ENCODE data around the gene FAM13B.

FAM13B gene

DNA sequence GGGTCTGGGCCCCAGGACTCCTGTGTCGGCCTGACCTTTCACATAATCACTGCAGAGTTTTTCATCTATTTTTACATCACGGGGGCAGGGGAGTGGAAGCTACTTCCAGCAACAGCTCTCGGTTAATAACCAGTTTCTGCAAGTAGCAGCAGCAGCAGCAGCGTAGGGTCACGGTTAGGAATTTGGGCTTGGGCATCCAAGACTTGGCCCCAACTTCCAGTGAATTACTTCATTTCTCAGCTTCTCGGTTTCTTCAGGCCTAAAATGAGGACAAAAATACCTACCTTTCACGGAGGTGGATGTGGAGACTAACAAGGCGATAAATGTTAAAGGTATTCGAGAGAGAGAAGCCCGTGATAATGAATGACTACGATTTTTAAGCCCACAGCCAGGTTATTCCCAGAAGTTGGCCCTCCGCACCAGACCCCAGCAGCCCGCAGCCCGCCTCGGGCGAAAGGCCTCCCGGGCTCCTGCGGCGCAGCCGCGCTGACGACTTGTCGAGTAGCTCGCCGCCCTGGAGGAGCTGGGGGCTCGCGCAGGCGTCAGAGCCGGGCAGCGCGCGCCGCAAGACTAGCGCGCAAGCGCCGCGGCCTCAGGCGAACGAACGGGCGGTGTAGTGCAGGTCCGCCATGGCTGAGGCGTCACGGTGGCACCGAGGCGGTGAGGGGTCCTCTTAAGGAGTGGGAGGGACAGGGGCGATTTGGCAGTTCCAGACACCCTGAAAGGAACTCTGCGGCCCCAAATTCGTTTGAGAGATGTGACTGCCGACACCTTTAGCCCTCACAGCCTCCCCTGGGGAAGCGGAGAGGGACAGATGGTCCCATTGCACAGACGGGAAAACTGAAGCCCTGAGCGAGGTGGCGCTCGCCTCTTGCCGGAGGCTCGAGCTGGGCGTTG, 143.8 kb downstream of the FAM13B start, which contains the start of gene PKD2L2:
PKD2L2 (plus strand) TSS at position 595 of the 897 bp plus-strand sequence; CDS start at position 630, 35 bp downstream.
- peak; percentile 87 for DNase-seq

DNA sequence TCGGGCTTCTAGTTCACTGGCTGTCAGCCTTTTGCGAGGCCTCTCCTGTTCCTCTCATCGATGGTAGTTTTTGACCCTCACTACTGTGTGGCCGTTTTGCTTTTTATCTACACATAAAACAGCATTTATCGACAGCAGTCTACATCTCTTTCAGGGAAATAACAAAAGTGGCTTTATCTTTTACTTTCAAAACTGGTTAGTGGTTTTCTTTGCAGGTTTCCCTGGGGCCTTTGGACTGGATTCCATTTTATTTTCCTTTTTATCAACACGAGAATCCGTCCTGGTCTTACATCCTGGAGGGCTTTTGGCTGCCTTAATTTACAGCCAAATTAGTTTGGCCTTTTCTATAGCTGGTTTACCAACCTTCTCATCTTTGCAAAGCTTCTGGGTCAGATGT, 144.4 kb downstream of the FAM13B start:
- peak; percentile 3 for DNase-seq

Data from CD4-positive, alpha-beta T cell treated with Interleukin-12 subunit alpha and Interleukin-12 subunit beta, for 1 hour (primary cell).